ENCODE measurements around the gene GLB1L3.

GLB1L3 gene

DNA sequence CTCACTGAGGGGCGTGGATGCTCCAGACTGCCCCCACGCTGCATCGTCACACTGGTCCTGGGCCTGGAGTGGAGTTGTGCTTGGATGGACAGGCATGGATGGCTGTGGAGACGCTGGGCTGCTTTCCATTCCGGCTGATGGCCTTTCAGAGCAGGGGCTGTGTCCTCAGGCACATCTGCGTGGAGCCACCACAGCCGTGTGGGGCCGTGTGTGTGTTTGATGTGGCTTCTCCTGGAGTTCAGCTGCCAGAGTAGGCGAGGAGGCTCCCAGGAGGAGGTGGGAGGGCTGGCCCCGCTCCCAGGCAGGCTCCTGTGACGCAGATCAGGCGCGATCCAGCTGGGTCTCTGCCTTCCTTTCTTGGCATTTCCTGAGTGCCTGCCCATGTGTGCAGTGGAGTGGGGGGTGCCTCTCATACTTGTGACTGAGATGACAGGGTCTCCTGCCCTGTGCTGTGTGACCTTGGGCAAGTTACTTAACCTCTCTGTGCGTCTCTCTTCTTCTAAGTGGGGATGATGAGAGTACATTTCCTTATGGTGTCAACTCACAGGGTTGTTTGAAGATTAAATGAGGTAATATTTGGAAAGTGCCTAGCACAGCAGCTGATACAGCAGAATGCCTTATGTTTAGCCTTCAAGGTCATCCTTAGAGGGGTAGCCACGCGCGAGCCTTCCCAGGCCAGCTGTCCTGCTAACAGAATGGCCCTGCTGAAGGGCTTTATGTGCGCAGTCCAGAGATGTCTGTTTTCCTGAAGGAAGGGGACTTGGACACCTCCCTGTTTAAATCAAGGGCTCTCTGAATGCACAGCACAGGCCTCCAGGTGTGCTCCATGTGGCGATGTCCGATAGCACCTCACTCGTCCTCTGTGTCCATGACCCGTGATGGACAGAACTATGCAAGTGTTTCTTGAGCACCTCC, 89.1 kb downstream of the GLB1L3 start:
- no peak for DNase-seq

DNA sequence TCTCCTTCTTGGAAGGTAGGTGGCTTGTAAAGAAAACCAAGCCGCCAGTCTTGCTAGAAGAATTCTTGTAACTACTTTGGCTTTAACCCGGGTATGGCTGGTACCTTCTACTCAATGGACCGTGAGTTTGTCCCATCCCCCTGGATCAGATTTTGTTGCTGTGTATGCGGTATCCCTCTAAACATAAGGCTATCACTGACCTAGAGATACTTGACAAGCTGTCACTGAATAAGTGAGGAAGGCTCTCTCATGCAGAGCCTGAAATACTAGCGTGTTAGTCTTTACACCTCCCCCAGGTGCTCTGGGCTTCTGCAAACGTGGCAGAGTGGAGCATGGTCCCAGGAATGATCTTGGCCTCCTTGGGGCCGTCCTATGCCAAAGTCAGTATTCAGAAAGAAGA, 90.1 kb downstream of the GLB1L3 start:
- DNase-seq = no peak

- DNase-seq = no peak
Measured at GRCh38 chr11:134367781-134368180, 91.6 kb downstream of the GLB1L3 start.

Data from right forelimb (tissue), 1 donor.